AG04450 (cell line): ENCODE data around the gene ULK2. TPM values are rescaled to one million over a fixed set of nuclear protein-coding genes. Genes with fewer than 3 reads are reported as not detected.

Source experiments
- CTCF ChIA-PET: fragments of 300-600, 350-600 bp; formaldehyde crosslinking; extraction: SDS; loops from one replicate; lab custom pipeline; 2022; ENCODE audit warnings: antibody characterized with exemption, inconsistent platforms; lab: Charles Lee
- POLR2A ChIA-PET: fragments of 350-600 bp; formaldehyde crosslinking; extraction: SDS; loops from one replicate; lab custom pipeline; 2021; ENCODE audit warnings: antibody characterized with exemption, inconsistent platforms; lab: Yijun Ruan, JAX
- DNase-seq: peaks from one replicate; pipeline ENCODE4 v3.0.0-alpha.2; 2011; ENCODE audit warnings: low read depth, low spot score
- H3K27ac ChIP-seq: one replicate; pipeline ENCODE4 v1.5.1; 2012; ENCODE audit warnings: low read depth, low read length, control low read depth
- H3K27me3 ChIP-seq: one replicate; pipeline ENCODE4 v1.6.0; 2012; ENCODE audit warnings: low read length; ENCODE audit not compliant: control insufficient read depth, insufficient read depth
- H3K4me3 ChIP-seq: 2 replicates; pipeline ENCODE4 v1.5.1; 2011; ENCODE audit warnings: mild to moderate bottlenecking, low read depth, low read length, control low read depth
- H3K9me3 ChIP-seq: 2 replicates; pipeline ENCODE4 v1.5.1; 2012; ENCODE audit warnings: low read length; ENCODE audit not compliant: control insufficient read depth, insufficient read depth
- CTCF ChIP-seq: IDR thresholded peaks from 2 replicates; pipeline ENCODE4 v1.5.1; 2011; ENCODE audit warnings: low read depth, low read length, control low read depth, inconsistent platforms
- polyA plus RNA-seq: library from polyadenylated mRNA; depleted of rRNA; stranded (reverse); fragments of >200 nt; gene quantifications from 2 replicates; pipeline ENCODE4 v1.2.3, GENCODE V29; 2011

The ULK2 gene
- polyA plus RNA-seq, 1 experiment: 33.9 TPM

- no peak for TF ChIP-seq CTCF
- peaks cover 16% of the 10 kb centered on the region for H3K27me3 ChIP-seq
- no peak for DNase-seq
- H3K4me3 ChIP-seq: no peak overlapping the region
- H3K9me3 ChIP-seq: no peaks in the 10 kb centered on the region
- POLR2A ChIA-PET: interaction anchor here (0.6 kb wide), 1 partner anchor 54 kb away, joined by 3 read pairs; no protein-coding TSS in a partner anchor
- CTCF ChIA-PET: no interaction called here
- no peak overlapping the region for H3K27ac ChIP-seq
Measured at GRCh38 chr17:19877364-19877945, 9.7 kb upstream of the ULK2 start.

- no peak for TF ChIP-seq CTCF
- no peaks in the 10 kb centered on the region for H3K9me3 ChIP-seq
- DNase-seq: no peak
- CTCF ChIA-PET: no interaction called here
- no peak overlapping the region for H3K27ac ChIP-seq
- H3K4me3 ChIP-seq: no peak overlapping the region
- peaks cover 16% of the 10 kb centered on the region for H3K27me3 ChIP-seq
- POLR2A ChIA-PET: no interaction called here
Measured at GRCh38 chr17:19876529-19877161, 8.9 kb upstream of the ULK2 start.

- DNase-seq: no peak
- ChIA-PET CTCF (interaction anchor here (0.6 kb wide), 1 partner anchor 51 kb away, joined by 3 read pairs; no protein-coding TSS in a partner anchor), POLR2A (no interaction called here)
- no peaks in the 10 kb centered on the region for H3K9me3 ChIP-seq
- no peak for TF ChIP-seq CTCF
- peaks cover 10% of the 10 kb centered on the region for H3K27me3 ChIP-seq
- no peak overlapping the region for H3K27ac ChIP-seq
- H3K4me3 ChIP-seq: no peak overlapping the region
Measured at GRCh38 chr17:19874256-19874655, 6.5 kb upstream of the ULK2 start.

GRCh38 chr17:19873346-19873745 is 5.6 kb upstream of the ULK2 start:
- TF ChIP-seq CTCF: no peak
- no peak for DNase-seq
- no peak overlapping the region for H3K27ac ChIP-seq
- H3K27me3 ChIP-seq: peaks cover 9% of the 10 kb centered on the region
- no peaks in the 10 kb centered on the region for H3K9me3 ChIP-seq
- ChIA-PET POLR2A (no interaction called here), CTCF (no interaction called here)
- H3K4me3 ChIP-seq: no peak overlapping the region

- no peaks in the 10 kb centered on the region; the same call in 1 of the 2 replicates for H3K9me3 ChIP-seq
- no peak for TF ChIP-seq CTCF
- peak overlapping the region; percentile 31 for H3K27ac ChIP-seq
- CTCF ChIA-PET: no interaction called here
- POLR2A ChIA-PET: interaction anchor here (0.6 to 1.2 kb wide), 2 partner anchors 21 to 36 kb away, joined by 3 to 4 read pairs; no protein-coding TSS in a partner anchor
- no peak for DNase-seq
- H3K4me3 ChIP-seq: peak overlapping the region; percentile 73
- H3K27me3 ChIP-seq: no peaks in the 10 kb centered on the region
Measured at GRCh38 chr17:19868079-19868395, 301 bp upstream of the ULK2 start.
